ENCODE results near the gene ACOD1. TPM values are rescaled to one million over a fixed set of nuclear protein-coding genes. Genes with fewer than 3 reads are reported as not detected.

The ACOD1 gene
- total RNA-seq, 2 experiments from 2014 or later = not detected

DNA sequence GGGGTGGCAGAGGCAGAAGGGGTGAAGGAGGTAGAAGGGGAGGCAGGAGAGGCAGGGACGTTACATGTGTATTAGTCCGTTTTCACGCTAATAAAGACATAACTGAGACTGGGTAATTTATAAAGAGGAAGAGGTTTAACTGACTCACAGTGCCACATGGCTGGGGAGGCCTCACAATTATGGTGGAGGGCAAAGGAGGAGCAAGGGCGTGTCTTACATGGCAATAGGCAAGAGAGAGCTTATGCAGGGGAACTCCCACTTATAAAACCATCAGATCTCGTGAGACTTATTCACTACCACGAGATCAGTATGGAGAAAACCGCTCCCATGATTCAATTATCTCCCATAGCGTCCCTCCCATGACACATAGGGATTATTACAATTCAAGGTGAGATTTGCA is 19.0 kb upstream of the ACOD1 start:
- Mint-ChIP-seq H3K36me3 (ENCODE audit: low read depth) (no peaks in the 10 kb centered on the region), H3K4me3 (no peak overlapping the region), H3K27ac (no peak overlapping the region), H3K27me3 (ENCODE audit: low read depth) (no peaks in the 10 kb centered on the region), H3K9me3 (peaks cover 4% of the 10 kb centered on the region), H3K4me1 (ENCODE audit: low read depth) (no peaks in the 10 kb centered on the region)
- CTCF ChIA-PET = no interaction called here
- intact Hi-C loops (cut with micrococcal nuclease) = no loop called here
- DNase-seq = no peak

DNA sequence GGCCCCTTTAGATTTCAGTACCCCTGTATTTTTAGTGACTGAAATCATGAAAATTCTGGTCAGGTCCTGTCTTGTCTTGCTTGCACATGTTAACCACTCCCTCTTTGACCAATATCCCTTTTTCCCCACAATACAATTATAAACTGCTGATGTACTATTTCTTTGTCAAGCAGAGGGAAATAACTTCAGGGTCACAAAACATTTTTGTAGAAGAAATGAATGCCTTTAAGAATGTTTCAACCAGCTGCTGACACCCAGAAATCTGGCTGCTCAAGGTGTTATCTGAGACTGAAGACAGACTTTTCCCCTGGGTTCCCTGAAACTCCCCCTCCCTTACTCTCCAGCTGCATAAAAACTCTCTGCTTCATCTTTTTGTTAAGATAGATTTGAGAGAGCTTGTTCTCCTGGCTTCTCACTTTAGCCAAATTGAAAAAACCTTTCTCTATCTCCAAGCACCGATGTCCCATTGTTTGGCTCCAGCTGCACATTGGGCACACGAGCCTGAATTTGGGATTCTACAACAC is 18.4 kb upstream of the ACOD1 start:
- CTCF ChIA-PET = interaction anchor here (1.0 kb wide), 1 partner anchor 28 kb away, joined by 3 read pairs; no protein-coding TSS in a partner anchor
- H3K27ac Mint-ChIP-seq = no peak overlapping the region
- H3K4me1 Mint-ChIP-seq (ENCODE audit: low read depth) = no peaks in the 10 kb centered on the region
- DNase-seq = no peak
- no peak overlapping the region for H3K4me3 Mint-ChIP-seq
- H3K9me3 Mint-ChIP-seq = peaks cover 4% of the 10 kb centered on the region
- intact Hi-C loops (cut with micrococcal nuclease) = no loop called here
- no peaks in the 10 kb centered on the region for H3K27me3 Mint-ChIP-seq (ENCODE audit: low read depth)
- H3K36me3 Mint-ChIP-seq (ENCODE audit: low read depth) = no peaks in the 10 kb centered on the region

DNA sequence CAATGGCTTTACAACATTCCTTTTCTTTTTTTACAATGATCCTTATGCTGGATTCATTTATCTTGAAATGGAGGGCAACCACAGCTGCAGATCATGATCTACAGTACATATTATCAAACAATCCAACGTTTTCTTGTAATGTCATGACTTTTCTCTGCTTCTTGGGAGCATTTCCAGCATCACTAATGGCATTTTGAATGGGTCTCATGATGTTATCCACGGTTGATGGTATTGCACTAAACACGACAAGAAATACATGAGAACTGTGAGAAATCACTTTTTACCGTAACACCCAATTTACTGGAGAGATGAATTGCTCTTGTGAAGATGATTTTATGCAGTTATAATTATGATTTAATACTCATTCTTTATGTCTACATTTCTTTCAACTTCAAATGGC is 16.2 kb upstream of the ACOD1 start:
- intact Hi-C loops (cut with micrococcal nuclease) = no loop called here
- DNase-seq = no peak
- no peaks in the 10 kb centered on the region for H3K4me1 Mint-ChIP-seq (ENCODE audit: low read depth)
- CTCF ChIA-PET = no interaction called here
- H3K9me3 Mint-ChIP-seq = peaks cover 4% of the 10 kb centered on the region
- H3K27me3 Mint-ChIP-seq (ENCODE audit: low read depth) = no peaks in the 10 kb centered on the region
- no peaks in the 10 kb centered on the region for H3K36me3 Mint-ChIP-seq (ENCODE audit: low read depth)
- no peak overlapping the region for H3K27ac Mint-ChIP-seq
- no peak overlapping the region for H3K4me3 Mint-ChIP-seq

DNA sequence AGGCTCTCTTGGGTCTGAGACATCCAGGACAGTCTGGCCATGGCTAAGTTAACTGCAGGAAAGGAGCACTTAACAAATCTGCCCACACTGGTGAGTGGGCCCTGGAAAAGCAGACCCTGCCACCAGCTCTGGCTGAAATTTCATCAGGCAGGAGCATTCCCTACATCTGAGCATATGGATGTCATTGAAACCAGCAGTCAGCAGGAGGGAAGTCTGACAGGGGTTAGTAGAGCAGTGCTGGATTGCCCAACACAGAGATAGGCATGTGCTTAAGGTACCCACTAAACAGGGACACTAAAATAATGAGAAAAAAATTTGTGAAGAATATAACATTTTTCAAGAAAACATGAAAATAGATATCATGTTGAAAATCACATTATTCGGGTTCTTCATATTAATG is 13.6 kb upstream of the ACOD1 start:
- intact Hi-C loops (cut with micrococcal nuclease) = no loop called here
- CTCF ChIA-PET = no interaction called here
- no peaks in the 10 kb centered on the region for H3K27me3 Mint-ChIP-seq (ENCODE audit: low read depth)
- no peaks in the 10 kb centered on the region for H3K4me1 Mint-ChIP-seq (ENCODE audit: low read depth)
- peaks cover 4% of the 10 kb centered on the region for H3K9me3 Mint-ChIP-seq
- DNase-seq = no peak
- no peak overlapping the region for H3K27ac Mint-ChIP-seq
- H3K36me3 Mint-ChIP-seq (ENCODE audit: low read depth) = no peaks in the 10 kb centered on the region
- no peak overlapping the region for H3K4me3 Mint-ChIP-seq

DNA sequence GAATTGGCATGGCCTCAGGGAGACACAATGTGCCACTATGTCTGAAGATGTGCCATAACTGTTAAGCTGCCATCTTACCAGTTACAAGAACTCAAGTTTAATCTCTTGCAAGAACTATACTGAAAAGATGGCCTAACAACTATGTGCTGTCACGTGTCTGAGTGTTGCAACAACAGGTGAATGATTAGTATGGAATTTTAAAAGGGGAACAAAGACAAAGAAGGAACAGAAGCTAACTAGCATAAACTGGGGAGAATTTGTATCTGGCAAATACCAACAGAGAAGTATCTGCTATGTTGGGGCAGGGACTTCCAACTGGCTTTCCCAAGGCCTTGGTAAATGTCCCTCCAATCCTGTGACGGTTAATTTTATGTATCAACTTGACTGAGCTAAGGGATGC is 11.5 kb upstream of the ACOD1 start:
- H3K27me3 Mint-ChIP-seq (ENCODE audit: low read depth) = no peaks in the 10 kb centered on the region
- H3K36me3 Mint-ChIP-seq (ENCODE audit: low read depth) = no peaks in the 10 kb centered on the region
- no peak overlapping the region for H3K4me3 Mint-ChIP-seq
- no peaks in the 10 kb centered on the region for H3K4me1 Mint-ChIP-seq (ENCODE audit: low read depth)
- no peak overlapping the region for H3K27ac Mint-ChIP-seq
- no peak for DNase-seq
- intact Hi-C loops (cut with micrococcal nuclease) = no loop called here
- CTCF ChIA-PET = no interaction called here
- no peaks in the 10 kb centered on the region for H3K9me3 Mint-ChIP-seq

DNA sequence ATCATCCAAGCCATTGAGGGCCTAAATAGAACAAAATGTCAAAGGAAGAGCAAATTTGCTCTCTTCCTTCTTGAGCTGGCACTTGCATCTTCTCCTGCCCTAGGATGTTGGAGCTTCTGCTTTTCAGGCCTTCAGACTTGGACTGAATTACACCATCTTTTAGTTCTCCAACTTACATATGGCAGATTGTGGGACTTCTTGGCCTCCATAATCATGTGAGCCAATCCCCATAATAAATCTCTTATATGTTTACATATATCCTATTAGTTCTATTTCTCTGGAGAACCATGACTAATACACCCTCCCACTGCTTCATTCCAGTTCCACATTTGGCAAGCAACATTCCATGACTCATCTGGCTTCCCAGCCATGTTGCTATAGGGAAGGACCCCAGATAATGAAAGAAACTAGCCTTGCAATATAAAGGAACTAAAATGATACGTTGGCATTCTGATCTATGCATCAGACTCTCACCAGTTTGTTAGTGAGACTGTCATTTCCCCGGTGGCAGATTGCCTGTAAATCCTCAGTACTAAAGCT is 11.0 kb upstream of the ACOD1 start:
- intact Hi-C loops (cut with micrococcal nuclease) = no loop called here
- no peaks in the 10 kb centered on the region for H3K9me3 Mint-ChIP-seq
- no peak for DNase-seq
- no peaks in the 10 kb centered on the region for H3K36me3 Mint-ChIP-seq (ENCODE audit: low read depth)
- H3K4me1 Mint-ChIP-seq (ENCODE audit: low read depth) = no peaks in the 10 kb centered on the region
- CTCF ChIA-PET = interaction anchor here (0.5 to 0.6 kb wide), 2 partner anchors 424 to 441 kb away, joined by 3 read pairs; no protein-coding TSS in a partner anchor
- no peaks in the 10 kb centered on the region for H3K27me3 Mint-ChIP-seq (ENCODE audit: low read depth)
- H3K4me3 Mint-ChIP-seq = no peak overlapping the region
- H3K27ac Mint-ChIP-seq = no peak overlapping the region

DNA sequence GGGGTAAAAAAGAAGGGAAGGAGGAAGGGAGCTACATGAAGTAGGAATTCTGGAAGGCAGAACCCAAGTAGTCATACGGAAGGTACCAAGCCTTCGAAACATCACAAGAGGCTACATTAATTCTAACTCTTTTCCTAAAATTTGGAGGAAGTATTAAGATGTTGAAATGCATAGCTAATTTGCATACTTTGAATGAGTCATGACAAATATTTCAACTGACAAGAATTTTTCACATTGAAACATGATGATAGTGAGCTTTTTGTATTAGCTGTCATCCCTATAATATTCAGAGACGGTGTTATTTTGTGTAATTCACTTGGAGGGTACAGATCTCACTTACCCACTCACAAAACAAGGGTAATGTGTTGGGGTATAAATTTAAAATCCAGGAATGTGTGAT is 9.1 kb upstream of the ACOD1 start:
- no peak overlapping the region for H3K27ac Mint-ChIP-seq
- no peaks in the 10 kb centered on the region for H3K27me3 Mint-ChIP-seq (ENCODE audit: low read depth)
- no peak overlapping the region for H3K4me3 Mint-ChIP-seq
- H3K9me3 Mint-ChIP-seq = no peaks in the 10 kb centered on the region
- H3K4me1 Mint-ChIP-seq (ENCODE audit: low read depth) = no peaks in the 10 kb centered on the region
- CTCF ChIA-PET = interaction anchor here (0.7 kb wide), 1 partner anchor 274 kb away, joined by 3 read pairs; no protein-coding TSS in a partner anchor
- no peak for DNase-seq
- intact Hi-C loops (cut with micrococcal nuclease) = no loop called here
- no peaks in the 10 kb centered on the region for H3K36me3 Mint-ChIP-seq (ENCODE audit: low read depth)

DNA sequence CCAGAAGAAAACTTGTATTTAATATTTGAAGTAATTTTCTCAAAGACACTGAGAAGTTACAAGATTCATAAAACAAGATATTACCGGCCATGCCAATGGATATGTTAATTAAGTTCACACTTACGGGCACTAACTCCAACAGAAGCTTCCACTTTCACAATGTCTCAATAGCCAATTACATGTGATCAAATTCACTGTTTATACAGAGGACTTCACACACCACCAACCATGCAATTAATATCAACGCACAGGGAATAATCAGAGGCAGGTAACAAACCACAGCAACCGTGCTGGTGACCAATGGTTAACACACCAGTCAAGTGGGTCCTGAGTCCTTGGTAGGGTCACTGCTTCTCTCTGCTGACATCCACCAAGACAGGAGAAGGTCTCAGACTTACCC is 5.9 kb upstream of the ACOD1 start:
- CTCF ChIA-PET = no interaction called here
- Mint-ChIP-seq H3K4me3 (no peak overlapping the region), H3K36me3 (ENCODE audit: low read depth) (no peaks in the 10 kb centered on the region), H3K27me3 (ENCODE audit: low read depth) (no peaks in the 10 kb centered on the region), H3K9me3 (no peaks in the 10 kb centered on the region), H3K27ac (no peak overlapping the region), H3K4me1 (ENCODE audit: low read depth) (no peaks in the 10 kb centered on the region)
- intact Hi-C loops (cut with micrococcal nuclease) = no loop called here
- no peak for DNase-seq

DNA sequence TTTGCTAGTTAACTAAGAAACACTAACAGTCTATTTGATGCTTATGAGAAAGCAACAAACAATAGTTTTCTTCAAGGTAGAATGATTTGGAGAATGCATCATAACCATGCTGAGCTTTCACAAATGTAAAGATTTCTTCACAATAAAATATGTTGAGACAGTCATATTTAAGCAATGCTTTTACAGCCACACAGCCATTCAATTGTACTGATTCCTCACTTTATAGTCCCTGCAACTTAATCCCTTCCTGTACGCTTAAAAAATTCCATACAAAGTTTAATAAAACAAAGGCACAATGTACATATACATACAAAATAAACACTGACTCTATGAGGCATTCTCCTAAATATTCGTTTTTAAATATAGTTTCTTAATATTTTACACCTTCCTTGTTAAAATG is 4.7 kb upstream of the ACOD1 start:
- Mint-ChIP-seq H3K27me3 (ENCODE audit: low read depth) (no peaks in the 10 kb centered on the region), H3K27ac (no peak overlapping the region), H3K4me3 (no peak overlapping the region), H3K36me3 (ENCODE audit: low read depth) (no peaks in the 10 kb centered on the region), H3K4me1 (ENCODE audit: low read depth) (no peaks in the 10 kb centered on the region), H3K9me3 (no peaks in the 10 kb centered on the region)
- CTCF ChIA-PET = no interaction called here
- intact Hi-C loops (cut with micrococcal nuclease) = no loop called here
- no peak for DNase-seq

DNA sequence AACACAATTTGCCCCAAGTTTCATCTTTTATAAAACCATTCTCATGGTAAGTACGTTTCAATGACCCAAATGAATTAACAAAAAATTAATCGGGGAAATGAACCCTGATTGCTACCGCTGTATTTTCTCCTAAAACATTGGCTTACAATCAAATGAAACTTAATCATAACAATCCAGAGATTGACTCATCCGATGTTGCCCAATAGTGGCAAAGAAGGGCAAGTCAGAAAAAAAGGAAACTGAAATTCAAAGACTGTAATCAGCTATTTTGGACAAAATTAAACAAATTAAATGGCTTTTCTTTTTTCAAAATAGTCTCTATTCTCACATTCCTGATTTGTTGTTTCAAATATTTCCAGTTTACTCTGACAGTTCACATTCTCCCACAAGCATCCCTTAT is 3.9 kb upstream of the ACOD1 start:
- Mint-ChIP-seq H3K9me3 (no peaks in the 10 kb centered on the region), H3K36me3 (ENCODE audit: low read depth) (no peaks in the 10 kb centered on the region), H3K4me1 (ENCODE audit: low read depth) (no peaks in the 10 kb centered on the region), H3K27ac (no peak overlapping the region), H3K4me3 (no peak overlapping the region), H3K27me3 (ENCODE audit: low read depth) (no peaks in the 10 kb centered on the region)
- CTCF ChIA-PET = no interaction called here
- intact Hi-C loops (cut with micrococcal nuclease) = no loop called here
- no peak for DNase-seq

DNA sequence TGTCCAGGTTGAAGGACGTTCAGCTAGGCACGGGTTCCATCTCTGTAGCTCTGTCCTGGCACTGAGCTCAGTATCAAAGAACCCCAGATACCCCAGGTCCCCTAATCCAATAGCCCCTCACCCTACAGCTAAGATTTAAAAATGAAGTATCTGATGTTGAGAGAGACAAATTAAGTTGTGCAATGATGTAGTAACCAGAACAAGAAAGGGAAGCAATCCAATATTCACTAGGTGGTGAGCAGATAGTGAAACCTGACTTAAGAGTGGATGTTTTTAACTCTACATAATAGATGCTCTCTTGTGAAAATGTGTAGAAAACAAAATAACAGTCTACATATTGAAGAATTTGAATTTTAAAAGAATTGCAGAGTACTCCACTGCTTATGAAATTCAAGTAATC is 1.8 kb downstream of the ACOD1 start:
- no peaks in the 10 kb centered on the region for H3K4me1 Mint-ChIP-seq (ENCODE audit: low read depth)
- no peaks in the 10 kb centered on the region for H3K9me3 Mint-ChIP-seq
- DNase-seq = no peak
- H3K27ac Mint-ChIP-seq = no peak overlapping the region
- intact Hi-C loops (cut with micrococcal nuclease) = no loop called here
- CTCF ChIA-PET = interaction anchor here (0.5 kb wide), 1 partner anchor 23 kb away, joined by 3 read pairs; no protein-coding TSS in a partner anchor
- H3K4me3 Mint-ChIP-seq = no peak overlapping the region
- peaks cover 9% of the 10 kb centered on the region for H3K27me3 Mint-ChIP-seq (ENCODE audit: low read depth)
- no peaks in the 10 kb centered on the region for H3K36me3 Mint-ChIP-seq (ENCODE audit: low read depth)

DNA sequence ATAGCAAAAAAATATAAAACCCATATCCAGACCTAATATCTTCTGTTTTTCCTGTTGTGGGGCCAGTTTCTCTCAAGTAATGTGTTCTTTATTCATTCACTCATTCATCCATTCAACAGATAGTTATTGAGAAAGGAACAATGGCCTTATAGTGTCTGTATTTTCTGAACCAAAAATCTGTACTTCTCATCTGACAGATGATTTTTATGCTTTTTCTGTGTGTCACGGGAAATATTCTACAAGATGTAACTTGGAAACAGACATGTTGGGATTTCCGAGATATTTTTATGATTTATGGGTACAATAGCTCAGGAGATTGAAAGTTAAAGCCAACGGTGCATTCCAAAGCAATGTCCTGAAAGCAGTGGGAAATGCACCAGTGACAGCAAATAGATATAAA is 5.7 kb downstream of the ACOD1 start:
- CTCF ChIA-PET = no interaction called here
- no peaks in the 10 kb centered on the region for H3K36me3 Mint-ChIP-seq (ENCODE audit: low read depth)
- intact Hi-C loops (cut with micrococcal nuclease) = no loop called here

DNA sequence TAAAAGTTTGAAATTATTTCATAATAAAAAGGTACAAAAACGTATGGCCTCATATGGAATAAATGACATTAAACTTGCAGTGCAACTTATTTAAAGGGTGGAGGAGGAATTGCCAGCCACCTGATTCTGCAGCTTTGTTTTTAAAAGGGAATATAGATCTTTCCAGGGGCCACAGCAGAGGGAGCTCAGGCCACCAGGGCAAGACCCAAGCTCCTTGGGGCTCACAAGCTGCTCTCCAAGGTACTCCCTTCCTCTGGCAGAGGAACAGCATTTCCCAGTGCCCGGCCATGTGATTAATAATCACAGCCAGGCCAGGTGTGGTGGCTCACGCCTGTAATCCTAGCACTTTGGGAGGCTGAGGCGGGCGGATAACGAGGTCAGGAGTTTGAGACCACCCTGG is 6.2 kb downstream of the ACOD1 start:
- Mint-ChIP-seq H3K4me3 (no peak overlapping the region), H3K4me1 (ENCODE audit: low read depth) (no peaks in the 10 kb centered on the region), H3K9me3 (peaks cover 5% of the 10 kb centered on the region), H3K36me3 (ENCODE audit: low read depth) (no peaks in the 10 kb centered on the region), H3K27ac (no peak overlapping the region), H3K27me3 (ENCODE audit: low read depth) (peaks cover 9% of the 10 kb centered on the region)
- intact Hi-C loops (cut with micrococcal nuclease) = no loop called here
- CTCF ChIA-PET = no interaction called here
- DNase-seq = no peak

More for the DNA sequence above, 5.7 kb downstream of the ACOD1 start:
- Mint-ChIP-seq H3K4me3 (no peak overlapping the region), H3K27me3 (ENCODE audit: low read depth) (peaks cover 9% of the 10 kb centered on the region), H3K9me3 (peaks cover 2% of the 10 kb centered on the region), H3K27ac (no peak overlapping the region), H3K4me1 (ENCODE audit: low read depth) (no peaks in the 10 kb centered on the region)
- DNase-seq = no peak

Data from activated naive CD4-positive, alpha-beta T cell treated with anti-CD3 and anti-CD28 coated beads for 36 hours (primary cell).